HG02970 (cell line): Measurements from ENCODE around the gene MAP3K7.

Experiments
- ATAC-seq: cut with Tn5 transposase; IDR thresholded peaks from one replicate; pipeline ENCODE4 v1.9.1; 2021; ENCODE audit warnings: mild to moderate bottlenecking, moderate library complexity, moderate number of reproducible peaks; ENCODE audit not compliant: unreplicated experiment, low FRiP score

MAP3K7 gene

GRCh38 chr6:90534337-90535025 is 52.4 kb downstream of the MAP3K7 start:
- no peak for ATAC-seq

DNA sequence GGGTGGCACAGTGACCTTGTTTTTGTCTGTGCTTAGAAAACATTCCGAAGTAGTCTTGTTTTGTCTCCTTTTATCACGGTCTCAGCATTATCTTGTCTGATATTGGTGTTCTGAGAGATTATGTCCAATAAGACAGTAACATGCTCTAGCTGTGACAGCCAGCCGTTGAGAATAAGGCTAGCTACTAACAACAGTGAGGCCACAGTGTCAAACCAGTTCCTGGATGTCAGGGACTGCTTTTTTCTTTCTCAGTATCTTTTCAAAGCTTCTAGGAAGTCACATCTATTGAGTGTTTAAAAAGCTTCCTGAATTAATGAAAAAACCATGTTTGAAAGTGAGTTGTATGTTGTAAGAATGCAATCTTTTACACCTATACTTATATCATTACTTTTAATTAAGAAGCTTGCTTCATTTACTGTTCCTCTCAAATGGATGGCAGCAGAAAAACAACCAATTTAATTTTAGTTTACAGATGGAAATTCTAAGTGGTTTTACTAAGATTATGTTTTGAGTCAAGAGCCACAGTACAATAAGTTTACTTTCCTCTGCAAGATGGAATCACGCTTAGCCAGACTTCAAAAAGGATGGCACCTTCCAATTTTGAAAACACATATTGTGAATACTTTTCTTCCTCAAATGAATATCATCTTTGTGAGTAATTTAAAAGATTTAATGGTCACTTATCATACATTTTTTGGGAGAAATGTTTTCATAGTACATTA is 53.1 kb downstream of the MAP3K7 start:
- ATAC-seq: no peak

DNA sequence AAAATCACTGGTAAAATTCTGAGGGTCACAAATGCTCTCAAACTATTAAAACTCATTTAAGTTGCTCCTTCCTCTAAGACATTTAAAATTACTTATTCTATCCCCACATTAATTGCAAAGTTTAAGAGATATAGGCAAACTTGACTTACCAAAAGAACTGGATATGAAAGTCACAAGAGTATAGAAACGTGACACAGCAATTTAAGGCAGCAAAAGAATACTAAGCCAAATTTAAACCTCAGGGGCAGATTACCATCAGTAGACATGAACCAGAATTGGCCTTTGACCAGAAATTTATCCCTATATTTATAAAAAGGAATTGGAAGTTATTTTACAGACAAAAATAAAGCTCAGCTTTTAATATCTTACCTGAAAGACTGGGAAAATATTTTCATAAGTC is 56.0 kb downstream of the MAP3K7 start:
- no peak for ATAC-seq

- no peak for ATAC-seq
Measured at GRCh38 chr6:90525421-90525820, 61.5 kb downstream of the MAP3K7 start.

GRCh38 chr6:90523779-90524310 is 63.0 kb downstream of the MAP3K7 start:
- no peak for ATAC-seq

GRCh38 chr6:90521955-90522354 is 64.9 kb downstream of the MAP3K7 start:
- ATAC-seq: no peak

- no peak for ATAC-seq
Measured at GRCh38 chr6:90516074-90516660, 70.7 kb downstream of the MAP3K7 start.

- no peak for ATAC-seq
Measured at GRCh38 chr6:90514496-90514895, 72.4 kb downstream of the MAP3K7 start.

GRCh38 chr6:90508753-90509152 is 78.1 kb downstream of the MAP3K7 start:
- no peak for ATAC-seq

DNA sequence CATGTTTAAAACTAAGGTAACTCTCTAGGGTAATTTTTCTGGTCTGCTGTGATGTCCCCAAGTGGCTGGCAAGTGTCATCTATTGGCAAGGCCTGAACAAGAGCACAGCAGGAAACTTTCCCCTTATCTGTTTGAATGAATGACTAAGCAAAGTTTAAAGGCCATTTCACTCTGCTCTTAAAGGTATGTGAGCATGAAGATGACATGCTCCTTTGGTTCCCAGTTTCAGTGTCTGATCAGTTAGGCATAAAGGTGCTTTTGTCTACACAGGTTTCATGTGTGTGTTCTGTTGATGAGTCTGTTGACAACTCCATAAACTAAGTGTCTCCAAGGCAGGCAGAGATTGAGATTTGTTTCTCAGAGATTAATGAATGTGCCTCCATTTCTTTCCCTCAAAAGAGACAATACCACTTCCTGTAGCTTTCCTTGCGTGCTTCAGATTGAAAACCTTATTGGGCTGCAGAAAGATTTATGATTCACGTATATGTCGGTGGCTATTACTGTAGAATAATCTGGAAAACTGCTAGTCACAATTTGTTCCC is 83.9 kb downstream of the MAP3K7 start:
- peak; percentile 56 for ATAC-seq

- ATAC-seq: no peak
Measured at GRCh38 chr6:90502381-90502780, 84.5 kb downstream of the MAP3K7 start.

- ATAC-seq: no peak
Measured at GRCh38 chr6:90500458-90500857, 86.4 kb downstream of the MAP3K7 start.

DNA sequence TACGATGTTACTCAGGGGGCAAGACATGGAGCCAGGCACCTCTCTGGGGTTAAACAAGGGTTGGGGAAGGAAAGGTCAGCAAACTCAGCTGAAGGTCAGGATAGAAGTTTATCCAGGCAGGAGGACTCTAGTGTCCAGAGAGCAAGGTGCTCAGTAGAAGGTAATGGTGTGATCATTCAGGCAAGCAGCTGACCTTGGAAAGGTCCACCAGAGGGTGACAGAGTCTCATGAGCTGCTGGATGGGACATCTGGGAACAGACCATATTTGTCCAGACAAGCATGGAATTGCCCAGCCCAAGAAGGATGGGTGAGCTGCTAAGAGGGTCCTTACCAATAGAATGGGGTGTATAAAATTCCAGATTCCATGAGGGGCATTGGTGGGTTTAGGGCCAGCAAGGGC is 89.5 kb downstream of the MAP3K7 start:
- ATAC-seq: no peak

DNA sequence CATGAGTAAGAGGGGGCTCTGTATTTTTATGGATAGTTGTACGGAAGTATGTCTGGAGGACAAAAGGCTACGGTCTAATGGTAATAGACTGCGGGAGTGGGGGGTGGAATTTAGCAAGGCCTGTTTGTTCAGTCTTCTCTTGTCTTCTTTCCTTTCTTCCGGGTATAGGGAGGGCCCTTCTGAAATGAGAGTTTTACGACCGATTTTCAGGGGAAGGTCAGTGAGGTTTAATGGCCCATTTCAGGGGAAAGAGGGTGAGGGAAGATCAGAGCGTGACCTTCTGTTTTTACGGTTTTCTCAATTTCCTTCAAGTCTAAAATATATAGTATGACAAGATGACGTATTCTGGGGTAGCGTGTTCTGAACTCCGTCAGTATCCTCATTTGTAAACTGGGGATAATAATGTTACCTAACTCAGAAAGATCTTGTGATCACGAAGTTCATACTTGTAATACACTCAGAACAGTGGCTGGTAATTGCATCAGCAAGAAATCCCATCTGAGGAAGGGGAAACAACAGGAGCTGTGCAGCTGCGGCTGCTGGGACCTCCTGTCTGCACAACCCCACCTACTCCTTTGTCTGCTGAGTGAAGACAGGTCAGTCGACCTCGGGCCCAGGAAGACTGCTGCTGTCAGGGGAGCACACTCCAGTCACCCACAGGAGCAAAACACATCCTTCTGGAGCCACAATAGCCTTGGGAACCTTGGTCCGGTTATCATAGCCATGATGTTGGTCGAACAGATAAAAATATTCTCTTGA is 90.4 kb downstream of the MAP3K7 start:
- no peak for ATAC-seq

- no peak for ATAC-seq
Measured at GRCh38 chr6:90495216-90495817, 91.6 kb downstream of the MAP3K7 start.

DNA sequence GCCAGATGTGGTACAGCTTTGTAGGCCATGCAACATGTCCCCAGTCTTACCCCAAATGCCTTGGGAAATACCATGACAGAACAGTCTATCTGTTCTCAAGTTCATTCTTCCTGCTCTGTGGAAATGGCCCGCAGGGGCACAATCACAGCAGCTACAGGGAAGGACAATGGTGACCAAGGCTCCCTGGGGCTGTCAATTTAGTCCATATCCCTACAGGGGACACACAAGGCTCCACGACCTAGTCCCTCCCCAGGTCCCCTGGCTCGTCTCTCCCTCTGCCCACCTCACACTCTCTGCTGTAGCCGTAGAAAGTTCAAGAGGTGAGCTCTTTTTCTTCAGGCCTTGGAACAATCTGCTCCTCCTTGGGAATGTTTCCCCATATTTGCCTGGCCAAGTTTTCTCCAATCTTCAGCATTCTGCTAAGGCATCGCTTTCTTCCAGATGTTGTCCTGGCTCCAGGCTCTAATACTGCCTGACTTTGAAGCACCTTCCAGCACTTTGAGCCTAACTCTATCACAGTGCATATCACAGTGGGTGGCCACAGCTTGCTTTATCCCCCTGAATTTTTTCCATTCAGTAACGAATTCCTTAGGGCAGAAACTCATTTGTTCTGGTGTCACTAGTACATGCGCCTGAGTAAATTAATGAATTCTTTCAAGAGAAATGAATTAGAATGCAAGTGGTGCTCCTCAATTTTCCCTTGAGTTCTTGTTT is 92.6 kb downstream of the MAP3K7 start:
- ATAC-seq: no peak

DNA sequence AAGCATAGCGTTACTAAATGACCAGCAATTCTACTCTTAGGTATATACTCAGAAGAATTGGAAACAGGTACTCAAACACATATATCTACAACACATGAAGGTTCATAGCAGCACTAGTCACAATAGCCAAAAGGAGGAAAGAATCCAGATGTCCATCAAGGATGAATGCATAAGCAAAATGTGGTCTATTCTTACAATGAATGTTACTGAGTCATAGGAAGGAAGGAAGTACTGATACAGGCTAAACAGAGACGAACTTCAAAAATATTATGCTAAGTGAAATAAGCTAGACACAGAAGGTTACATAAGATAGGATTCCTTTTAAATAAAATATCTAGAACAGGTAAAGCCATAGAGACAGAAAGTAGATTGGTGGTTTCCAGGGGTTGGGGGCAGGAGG is 93.5 kb downstream of the MAP3K7 start:
- no peak for ATAC-seq

- no peak for ATAC-seq
Measured at GRCh38 chr6:90492798-90493197, 94.1 kb downstream of the MAP3K7 start.

- no peak for ATAC-seq
Measured at GRCh38 chr6:90492369-90492768, 94.5 kb downstream of the MAP3K7 start.
